Testis (tissue), 5 donors: Measurements from ENCODE around the gene HSPB2. TPM values are rescaled to one million over a fixed set of nuclear protein-coding genes. Genes with fewer than 3 reads are reported as not detected.

ENCODE experiments used
- DNase-seq: peaks from one replicate; pipeline ENCODE4 v3.0.0-alpha.2; 2019
- H3K27ac ChIP-seq, 2 donors: fragments of 200-600 bp; sonication (generic); one replicate each; pipeline ENCODE4 v1.5.1; 2019
- H3K27me3 ChIP-seq: fragments of 200-600 bp; sonication (generic); one replicate; pipeline ENCODE4 v1.5.1; 2019
- H3K36me3 ChIP-seq: fragments of 200-600 bp; sonication (generic); one replicate; pipeline ENCODE4 v1.5.1; 2017; ENCODE audit warnings: low read depth; ENCODE audit errors: missing control alignments
- H3K4me1 ChIP-seq: fragments of 200-600 bp; sonication (generic); one replicate; pipeline ENCODE4 v1.5.1; 2019
- H3K4me3 ChIP-seq, 2 donors: fragments of 200-600 bp; sonication (generic); one replicate each; pipeline ENCODE4 v1.5.1; 2017 to 2019
- H3K9me3 ChIP-seq: fragments of 200-600 bp; sonication (generic); one replicate; pipeline ENCODE4 v1.5.1; 2017
- CTCF ChIP-seq, 3 experiments: fragments of 450-650 bp in 2 of 3; fragments of 200-600 bp in 1 of 3; sonication (generic) in 1 of 3; IDR thresholded peaks; one replicate each; pipeline ENCODE4 v1.5.1; 2016 to 2019; ENCODE audit warnings: antibody characterized with exemption in 3 of 3, mild to moderate bottlenecking in 2 of 3, moderate library complexity in 1 of 3
- POLR2A ChIP-seq: fragments of 450-650 bp; IDR thresholded peaks from one replicate; pipeline ENCODE4 v1.6.1; 2017; ENCODE audit warnings: antibody characterized with exemption, mild to moderate bottlenecking, moderate library complexity
- WGBS, 2 donors: methylation state at CpG; one replicate each; pipeline ENCODE4 v1.1.5; 2018; 5-methylcytosine and 5-hydroxymethylcytosine counted together
- intact Hi-C: fragments of 100-400 bp; cut with DNase I; formaldehyde crosslinking; loops from one replicate; pipeline ENCODE4 v1.15.1; 2023; ENCODE audit warnings: low total_unique reads
- long read RNA-seq, 2 donors: transcript quantifications; one replicate each; lab custom pipeline, GENCODE V29; 2026
- polyA plus RNA-seq: library from polyadenylated mRNA; stranded (reverse); fragments of 350-450 nt; fragmentation: Illumina TruSeq; extraction: RNeasy Lipid Tissue Mini Kit (QIAGEN cat#74804); gene quantifications from one replicate; pipeline ENCODE4 v1.2.3, GENCODE V29; 2014; ENCODE audit warnings: low read depth, low replicate concordance; ENCODE audit not compliant: insufficient read depth
- total RNA-seq, 2 donors: library from RNA; depleted of rRNA; stranded (reverse); fragments of >200 nt; gene quantifications; one replicate each; pipeline ENCODE4 v1.2.3, GENCODE V29; 2016

HSPB2 gene
- total RNA-seq (not detected), polyA plus RNA-seq (6.0 TPM)
- long read RNA-seq, donor 1, partial matches to known transcripts, result 0 of 4 reads
- long read RNA-seq, donor 1, other reads (novel, unspliced or antisense), result 0 of 4 reads
- long read RNA-seq, donor 2, partial matches to known transcripts, result 0 of 2 reads
- long read RNA-seq, donor 2, other reads (novel, unspliced or antisense), result 0 of 2 reads

DNA sequence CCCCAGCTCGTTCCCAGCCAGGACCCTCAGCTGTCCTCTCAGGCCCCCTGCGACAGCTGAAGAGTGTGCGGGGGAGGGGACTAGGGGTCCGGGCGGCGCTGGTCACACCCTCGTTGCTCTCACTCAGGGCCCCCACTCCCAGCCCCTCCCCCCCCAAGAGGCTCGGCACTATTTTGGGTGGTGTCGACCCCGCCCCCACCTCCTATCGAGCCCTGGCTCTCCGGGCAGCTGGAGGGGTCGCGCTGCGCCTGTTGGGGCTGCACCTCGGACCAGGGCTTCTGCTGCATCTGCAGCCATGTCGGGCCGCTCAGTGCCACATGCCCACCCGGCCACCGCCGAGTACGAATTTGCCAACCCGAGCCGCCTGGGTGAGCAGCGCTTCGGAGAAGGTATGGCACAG, at the start of gene HSPB2:
TSS of gene HSPB2 (plus strand) at position 200 of the 400 bp plus-strand sequence. CDS start at position 296, 96 bp downstream.
- Histone ChIP-seq H3K36me3 (no peaks in the 10 kb centered on the region), H3K9me3 (no peaks in the 10 kb centered on the region), H3K27me3 (no peaks in the 10 kb centered on the region), H3K4me1 (peaks cover 21% of the 10 kb centered on the region), H3K27ac (peak within 1 kb of the TSS; percentile 90), H3K4me3 (peak within 1 kb of the TSS; percentile 57 to 58)
- 0 to 4% methylated on average over 5 to 20 of the region's 26 CpGs for WGBS, 2 donors
- intact Hi-C loops, result no loop called here
- TF ChIP-seq POLR2A (no peak), CTCF (IDR thresholded peaks at IDR 0.05) (no peak)
- no peak for DNase-seq

DNA sequence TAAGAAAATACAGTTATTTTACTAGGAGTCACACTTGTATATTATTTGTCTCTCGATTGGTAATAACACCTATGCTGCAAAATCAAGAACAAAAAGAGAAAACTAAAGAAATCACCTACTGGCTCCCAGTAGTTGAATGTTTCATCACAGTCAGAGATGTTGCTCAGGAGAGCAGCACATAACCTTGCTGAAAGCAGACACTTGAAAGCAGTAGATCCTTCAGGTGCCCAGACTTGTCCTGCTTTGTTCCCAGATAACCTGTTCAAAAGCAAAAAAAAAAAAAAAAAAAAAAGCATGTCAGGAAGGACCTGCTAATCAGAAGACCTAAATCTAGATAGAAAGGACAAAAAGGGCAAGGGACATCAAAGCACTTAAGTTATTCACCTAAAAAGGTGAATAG, 42.4 kb upstream of the HSPB2 start:
- intact Hi-C loops, result no loop called here
- Histone ChIP-seq H3K4me3 (no peak overlapping the region), H3K27me3 (no peaks in the 10 kb centered on the region), H3K27ac (no peak overlapping the region), H3K4me1 (peaks cover 7% of the 10 kb centered on the region), H3K36me3 (no peaks in the 10 kb centered on the region), H3K9me3 (no peaks in the 10 kb centered on the region)
- TF ChIP-seq POLR2A (no peak), CTCF (IDR thresholded peaks at IDR 0.05) (no peak)
- DNase-seq, result no peak
- WGBS, 2 donors, result 79 to 88% methylated on average over 1 of the region's 1 CpG

- H3K27ac ChIP-seq, result peak overlapping the region in 1 of 2 donors; percentile 92
- H3K27me3 ChIP-seq, result no peaks in the 10 kb centered on the region
- H3K9me3 ChIP-seq, result no peaks in the 10 kb centered on the region
- H3K4me1 ChIP-seq, result peaks cover 7% of the 10 kb centered on the region
- intact Hi-C loops, result no loop called here
- no peak for TF ChIP-seq CTCF (IDR thresholded peaks at IDR 0.05)
- TF ChIP-seq POLR2A, result no peak
- H3K36me3 ChIP-seq, result no peaks in the 10 kb centered on the region
- H3K4me3 ChIP-seq, result peak overlapping the region; percentile 94 to 97
- no peak for DNase-seq
Observed at GRCh38 chr11:111870522-111870885, 42.0 kb upstream of the HSPB2 start.

DNA sequence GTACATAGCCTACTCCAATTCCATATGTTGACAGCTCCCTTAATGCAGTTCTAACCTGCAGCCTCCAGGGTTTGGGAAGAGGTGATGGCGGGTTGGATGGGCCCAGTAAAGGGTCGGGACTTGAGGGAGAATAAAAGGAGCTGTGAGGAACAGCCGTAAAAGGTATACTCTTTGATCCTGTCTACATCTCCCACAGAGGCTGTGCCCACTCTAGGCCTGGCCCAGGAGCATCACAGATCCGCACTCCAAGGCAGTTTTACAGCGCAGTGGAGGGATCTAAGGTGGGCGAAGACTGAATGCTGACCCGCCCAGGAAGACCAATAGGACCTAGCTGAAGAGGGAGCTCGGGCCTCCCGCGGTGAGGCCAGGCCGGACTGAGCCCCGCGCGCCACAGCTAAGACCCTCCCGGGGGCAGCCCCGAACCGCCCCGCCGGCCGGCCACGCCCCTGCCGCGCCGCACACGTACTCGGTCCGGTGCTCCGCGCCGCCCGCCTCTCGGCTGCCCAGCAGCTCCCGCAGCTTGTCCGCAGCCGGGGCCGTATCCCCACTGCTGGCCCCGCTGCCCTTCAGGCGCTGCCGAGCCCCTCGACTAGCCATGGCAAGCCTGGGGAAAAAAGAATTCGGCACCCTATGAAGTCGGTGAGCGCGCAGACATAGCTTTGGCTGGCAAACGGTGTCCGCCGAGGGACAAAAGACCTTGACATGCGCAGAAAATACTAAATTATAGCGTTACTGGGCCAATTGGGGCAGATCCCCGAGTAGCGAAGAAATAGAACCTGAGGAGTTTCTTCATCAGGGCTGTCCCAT, 41.4 kb upstream of the HSPB2 start, which contains the start of gene ALG9:
TSS of gene ALG9 (minus strand) at position 696 of the 807 bp plus-strand sequence. CDS start at position 597, 99 bp downstream.
- intact Hi-C loops, result no loop called here
- Histone ChIP-seq H3K27ac (peak within 1 kb of the TSS; percentile 90 to 92), H3K4me3 (peak within 1 kb of the TSS; percentile 94 to 97), H3K4me1 (peaks cover 7% of the 10 kb centered on the region), H3K9me3 (no peaks in the 10 kb centered on the region), H3K36me3 (no peaks in the 10 kb centered on the region), H3K27me3 (no peaks in the 10 kb centered on the region)
- DNase-seq, result peak; percentile 88
- TF ChIP-seq POLR2A (no peak), CTCF (IDR thresholded peaks at IDR 0.05) (peak; percentile 18 to 44 (median 21))
- WGBS, 2 donors, result 0 to 1% methylated on average over 16 to 51 of the region's 51 CpGs
